Tibial nerve (tissue), 3 donors: ENCODE results near the gene NEDD4L.

Experiments
- CTCF ChIP-seq, 5 experiments: fragments of 200-600 bp in 3 of 5; fragments of 450-650 bp in 2 of 5; sonication (generic) in 3 of 5; IDR thresholded peaks; one replicate each; pipeline ENCODE4 v1.5.1; 2016 to 2019; ENCODE audit warnings: antibody characterized with exemption in 5 of 5, mild to moderate bottlenecking in 3 of 5, moderate library complexity in 2 of 5
- POLR2A ChIP-seq, 2 donors: fragments of 450-650 bp; IDR thresholded peaks; one replicate each; pipeline ENCODE4 v1.6.1; 2017; ENCODE audit warnings: antibody characterized with exemption in 2 of 2, mild to moderate bottlenecking in 2 of 2, moderate library complexity in 2 of 2

- no peak for TF ChIP-seq CTCF (IDR thresholded peaks at IDR 0.05)
- no peak for TF ChIP-seq POLR2A (IDR thresholded peaks at IDR 0.05)
These were observed 23.6 kb downstream of the NEDD4L start for GRCh38 chr18:58067601-58068000.
